Activated CD4-positive, alpha-beta T cell treated with anti-CD3 and anti-CD28 coated beads for 1 hour (primary cell): ENCODE measurements around the gene RPL27A.

Experiments
- DNase-seq: peaks from one replicate; pipeline ENCODE4 v3.0.0-alpha.2; 2020

The RPL27A gene

GRCh38 chr11:8676458-8676857 is 6.1 kb upstream of the RPL27A start:
- DNase-seq, result no peak

GRCh38 chr11:8679006-8679405 is 3.6 kb upstream of the RPL27A start:
- DNase-seq, result no peak

- DNase-seq, result no peak
Observed at GRCh38 chr11:8681837-8682302, 722 bp upstream of the RPL27A start.

GRCh38 chr11:8683115-8683807 is 669 bp downstream of the RPL27A start:
- DNase-seq, result no peak

- no peak for DNase-seq
Observed at GRCh38 chr11:8684600-8685290, 2.2 kb downstream of the RPL27A start.

GRCh38 chr11:8685306-8685705 is 2.7 kb downstream of the RPL27A start:
- DNase-seq, result no peak

- DNase-seq, result no peak
Observed at GRCh38 chr11:8685820-8686219, 3.2 kb downstream of the RPL27A start.

GRCh38 chr11:8686325-8686724 is 3.7 kb downstream of the RPL27A start:
- no peak for DNase-seq

- DNase-seq, result peak; percentile 67
Observed at GRCh38 chr11:8688414-8689362, 6.1 kb downstream of the RPL27A start.

GRCh38 chr11:8689726-8690255 is 7.2 kb downstream of the RPL27A start:
- DNase-seq, result no peak

- no peak for DNase-seq
Observed at GRCh38 chr11:8690374-8691342, 8.1 kb downstream of the RPL27A start.

GRCh38 chr11:8691601-8692000 is 9.0 kb downstream of the RPL27A start:
- DNase-seq, result no peak

- DNase-seq, result no peak
Observed at GRCh38 chr11:8692417-8692816, 9.8 kb downstream of the RPL27A start.

GRCh38 chr11:8693010-8693551 is 10.5 kb downstream of the RPL27A start:
- no peak for DNase-seq

- DNase-seq, result no peak
Observed at GRCh38 chr11:8693555-8693954, 11.0 kb downstream of the RPL27A start.

- DNase-seq, result no peak
Observed at GRCh38 chr11:8694137-8694536, 11.5 kb downstream of the RPL27A start.

GRCh38 chr11:8697054-8697453 is 14.5 kb downstream of the RPL27A start:
- DNase-seq, result no peak

- no peak for DNase-seq
Observed at GRCh38 chr11:8698379-8698851, 15.8 kb downstream of the RPL27A start.

GRCh38 chr11:8698917-8699441 is 16.4 kb downstream of the RPL27A start:
- no peak for DNase-seq

- no peak for DNase-seq
Observed at GRCh38 chr11:8699903-8700302, 17.3 kb downstream of the RPL27A start.
